Stimulated activated CD8-positive, alpha-beta memory T cell treated with anti-CD3 and anti-CD28 coated beads, Interleukin-7, amount 100 ng/mL, for 1 hour (primary cell): Measurements from ENCODE around the gene TEX36.
"Not testable (repeated sequence)": the region's sequence is repeated elsewhere in the genome, so short reads cannot be mapped to it uniquely, and the experiment has no call there.

Experiments used
- DNase-seq, 2 donors: peaks; one replicate each; pipeline ENCODE4 v3.0.0-alpha.2; 2020; ENCODE audit warnings: low read depth in 2 of 2

TEX36 gene

GRCh38 chr10:125683063-125683462 is at the start of gene TEX36:
TSS of gene TEX36 (minus strand) at chr10:125683163. CDS start at chr10:125682989, 174 bp downstream.
- no peak for DNase-seq

GRCh38 chr10:125727436-125727835 is 44.5 kb upstream of the TEX36 start:
- no peak for DNase-seq

- DNase-seq, result no peak
Measured at GRCh38 chr10:125726914-125727313, 44.0 kb upstream of the TEX36 start.

GRCh38 chr10:125722811-125723210 is 39.8 kb upstream of the TEX36 start:
- DNase-seq, result no peak

GRCh38 chr10:125721035-125721434 is 38.1 kb upstream of the TEX36 start:
- DNase-seq, result no peak

GRCh38 chr10:125720002-125720382 is 37.0 kb upstream of the TEX36 start:
- no peak for DNase-seq

- DNase-seq, result peak; percentile 97 to 98
Measured at GRCh38 chr10:125719173-125720001, 36.4 kb upstream of the TEX36 start, which contains the start of gene EDRF1. TSS of gene EDRF1 (plus strand) at chr10:125719709. CDS start at chr10:125719808, 99 bp downstream.

- not testable (repeated sequence) for DNase-seq
Measured at GRCh38 chr10:125714728-125715127, 31.8 kb upstream of the TEX36 start.

- no peak for DNase-seq
Measured at GRCh38 chr10:125711110-125711750, 28.3 kb upstream of the TEX36 start.

- no peak for DNase-seq
Measured at GRCh38 chr10:125709553-125710474, 26.9 kb upstream of the TEX36 start.

GRCh38 chr10:125708971-125709503 is 26.1 kb upstream of the TEX36 start:
- no peak for DNase-seq

GRCh38 chr10:125707541-125708468 is 24.8 kb upstream of the TEX36 start:
- no peak for DNase-seq

- no peak for DNase-seq
Measured at GRCh38 chr10:125700355-125700911, 17.5 kb upstream of the TEX36 start.

- no peak for DNase-seq
Measured at GRCh38 chr10:125699562-125700143, 16.7 kb upstream of the TEX36 start.

GRCh38 chr10:125698481-125698998 is 15.6 kb upstream of the TEX36 start:
- no peak for DNase-seq

- not testable (repeated sequence) for DNase-seq
Measured at GRCh38 chr10:125696884-125697283, 13.9 kb upstream of the TEX36 start.

GRCh38 chr10:125694883-125695282 is 11.9 kb upstream of the TEX36 start:
- no peak for DNase-seq

- no peak for DNase-seq
Measured at GRCh38 chr10:125693524-125693847, 10.5 kb upstream of the TEX36 start.

- DNase-seq, result no peak
Measured at GRCh38 chr10:125692601-125693523, 9.9 kb upstream of the TEX36 start.
